GM20431 (cell line): Measurements from ENCODE around the gene PRIMA1.

ENCODE experiments used
- in situ Hi-C: fragments of 300-500 bp; cut with MseI, MboI; formaldehyde crosslinking; loops from one replicate; pipeline ENCODE4 v1.15.0; 2020; ENCODE audit warnings: low sequenced_read_pairs; ENCODE audit not compliant: unreplicated experiment

Gene PRIMA1

GRCh38 chr14:93735206-93735605 is 53.1 kb downstream of the PRIMA1 start:
- in situ Hi-C loops, result no loop called here

GRCh38 chr14:93734086-93734822 is 54.0 kb downstream of the PRIMA1 start:
- in situ Hi-C loops, result no loop called here

- in situ Hi-C loops, result no loop called here
These were observed 54.7 kb downstream of the PRIMA1 start for GRCh38 chr14:93733631-93734030.

- in situ Hi-C loops, result no loop called here
These were observed 55.1 kb downstream of the PRIMA1 start for GRCh38 chr14:93733231-93733630.

GRCh38 chr14:93732524-93732923 is 55.8 kb downstream of the PRIMA1 start:
- in situ Hi-C loops, result no loop called here

GRCh38 chr14:93731753-93732152 is 56.5 kb downstream of the PRIMA1 start:
- in situ Hi-C loops, result no loop called here

- in situ Hi-C loops, result no loop called here
These were observed 58.3 kb downstream of the PRIMA1 start for GRCh38 chr14:93729993-93730392.

GRCh38 chr14:93728651-93729016 is 59.7 kb downstream of the PRIMA1 start:
- in situ Hi-C loops, result no loop called here

- in situ Hi-C loops, result no loop called here
These were observed 60.2 kb downstream of the PRIMA1 start for GRCh38 chr14:93727917-93728650.

GRCh38 chr14:93727039-93727740 is 61.1 kb downstream of the PRIMA1 start:
- in situ Hi-C loops, result no loop called here

GRCh38 chr14:93725993-93726392 is 62.3 kb downstream of the PRIMA1 start:
- in situ Hi-C loops, result no loop called here

- in situ Hi-C loops, result no loop called here
These were observed 63.2 kb downstream of the PRIMA1 start for GRCh38 chr14:93725002-93725582.

- in situ Hi-C loops, result no loop called here
These were observed 65.3 kb downstream of the PRIMA1 start for GRCh38 chr14:93723001-93723400.

- in situ Hi-C loops, result no loop called here
These were observed 67.3 kb downstream of the PRIMA1 start for GRCh38 chr14:93720981-93721483.

- in situ Hi-C loops, result no loop called here
These were observed 68.0 kb downstream of the PRIMA1 start for GRCh38 chr14:93720076-93720815.

- in situ Hi-C loops, result no loop called here
These were observed 69.0 kb downstream of the PRIMA1 start for GRCh38 chr14:93719256-93719655.

- in situ Hi-C loops, result no loop called here
These were observed 70.5 kb downstream of the PRIMA1 start for GRCh38 chr14:93717668-93718320.

GRCh38 chr14:93716746-93717667 is 71.3 kb downstream of the PRIMA1 start:
- in situ Hi-C loops, result no loop called here
